Large intestine (tissue), 3 donors: Measurements from ENCODE around the gene SHC3. TPM values are rescaled to one million over a fixed set of nuclear protein-coding genes. Genes with fewer than 3 reads are reported as not detected.
A peak's percentile ranks its signal among the peaks of the same experiment; 100 is the strongest.

Source experiments
- DNase-seq, 2 donors: peaks; one replicate each; pipeline versions ENCODE4 v3.0.0 to v3.0.0-alpha.2; 2013
- H3K27ac ChIP-seq: one replicate; pipeline ENCODE4 v1.5.1; 2013; ENCODE audit warnings: low read length
- H3K27me3 ChIP-seq: 2 replicates; pipeline ENCODE4 v1.6.1; 2013; ENCODE audit warnings: low read length; ENCODE audit not compliant: control insufficient read depth, insufficient read depth
- H3K36me3 ChIP-seq: 2 replicates; pipeline ENCODE4 v1.6.1; 2013; ENCODE audit warnings: low read length; ENCODE audit not compliant: control insufficient read depth, insufficient read depth
- H3K4me1 ChIP-seq: one replicate; pipeline ENCODE4 v1.6.1; 2013; ENCODE audit warnings: low read length; ENCODE audit not compliant: control insufficient read depth, insufficient read depth
- H3K4me3 ChIP-seq: one replicate; pipeline ENCODE4 v1.5.1; 2013; ENCODE audit warnings: low read length
- H3K9me3 ChIP-seq: one replicate; pipeline ENCODE4 v1.6.1; 2013; ENCODE audit warnings: mild to moderate bottlenecking, low read depth, low read length, moderate library complexity; ENCODE audit not compliant: control insufficient read depth
- WGBS: methylation state at CpG from one replicate; pipeline ENCODE4 v1.1.5; 2013; ENCODE audit warnings: low lambda C conversion rate; ENCODE audit not compliant: insufficient coverage; 5-methylcytosine and 5-hydroxymethylcytosine counted together
- polyA plus RNA-seq: library from polyadenylated mRNA; unstranded; fragments of 120-200 nt; gene quantifications from one replicate; pipeline ENCODE4 v1.2.1, GENCODE V29; 2013

The SHC3 gene
- polyA plus RNA-seq, 1 donor: 0.69 TPM

GRCh38 chr9:89173072-89173471 is 5.5 kb downstream of the SHC3 start:
- WGBS: 90% methylated on average over 2 of the region's 5 CpGs
- no peak overlapping the region for H3K4me3 ChIP-seq
- no peaks in the 10 kb centered on the region for H3K36me3 ChIP-seq
- no peak overlapping the region for H3K27ac ChIP-seq
- H3K9me3 ChIP-seq: no peaks in the 10 kb centered on the region
- DNase-seq: no peak
- H3K27me3 ChIP-seq: peaks cover 30% of the 10 kb centered on the region
- no peaks in the 10 kb centered on the region for H3K4me1 ChIP-seq

GRCh38 chr9:89172398-89172797 is 6.2 kb downstream of the SHC3 start:
- DNase-seq: no peak
- Histone ChIP-seq H3K9me3 (no peaks in the 10 kb centered on the region), H3K27ac (no peak overlapping the region), H3K36me3 (no peaks in the 10 kb centered on the region), H3K4me1 (no peaks in the 10 kb centered on the region), H3K4me3 (no peak overlapping the region), H3K27me3 (peaks cover 25% of the 10 kb centered on the region)
- WGBS: no CpG with 5 or more reads among the region's 2 CpGs

DNA sequence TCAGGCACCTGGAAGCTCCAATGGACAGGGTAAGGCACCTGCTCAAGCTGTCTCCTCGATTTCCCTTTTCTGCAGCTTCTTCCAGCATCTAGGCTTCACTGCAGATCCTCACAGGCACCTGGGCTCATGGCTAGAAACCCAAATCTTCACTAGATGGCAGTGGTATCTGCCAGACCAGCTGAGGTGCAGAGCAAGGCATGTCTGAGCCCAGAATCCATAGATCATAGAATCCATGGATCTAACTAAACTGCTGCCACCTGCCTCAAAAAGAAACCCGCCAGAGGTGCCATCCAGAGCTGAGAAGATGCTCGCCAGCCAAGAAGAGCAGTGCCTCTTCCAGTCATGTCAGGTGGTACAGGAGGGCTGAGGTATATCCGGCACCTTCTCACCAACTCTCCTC is 6.9 kb downstream of the SHC3 start:
- DNase-seq: peak in 1 of 2 donors; percentile 5
- H3K4me3 ChIP-seq: no peak overlapping the region
- H3K4me1 ChIP-seq: no peaks in the 10 kb centered on the region
- H3K36me3 ChIP-seq: no peaks in the 10 kb centered on the region
- peaks cover 18% of the 10 kb centered on the region for H3K27me3 ChIP-seq
- H3K27ac ChIP-seq: no peak overlapping the region
- no CpG with 5 or more reads among the region's 4 CpGs for WGBS
- no peaks in the 10 kb centered on the region for H3K9me3 ChIP-seq

- WGBS: no CpG with 5 or more reads among the region's 3 CpGs
- Histone ChIP-seq H3K4me1 (no peaks in the 10 kb centered on the region), H3K27me3 (peaks cover 16% of the 10 kb centered on the region), H3K4me3 (no peak overlapping the region), H3K27ac (no peak overlapping the region), H3K9me3 (no peaks in the 10 kb centered on the region), H3K36me3 (no peaks in the 10 kb centered on the region)
- DNase-seq: no peak
Observed at GRCh38 chr9:89171231-89171630, 7.4 kb downstream of the SHC3 start.

DNA sequence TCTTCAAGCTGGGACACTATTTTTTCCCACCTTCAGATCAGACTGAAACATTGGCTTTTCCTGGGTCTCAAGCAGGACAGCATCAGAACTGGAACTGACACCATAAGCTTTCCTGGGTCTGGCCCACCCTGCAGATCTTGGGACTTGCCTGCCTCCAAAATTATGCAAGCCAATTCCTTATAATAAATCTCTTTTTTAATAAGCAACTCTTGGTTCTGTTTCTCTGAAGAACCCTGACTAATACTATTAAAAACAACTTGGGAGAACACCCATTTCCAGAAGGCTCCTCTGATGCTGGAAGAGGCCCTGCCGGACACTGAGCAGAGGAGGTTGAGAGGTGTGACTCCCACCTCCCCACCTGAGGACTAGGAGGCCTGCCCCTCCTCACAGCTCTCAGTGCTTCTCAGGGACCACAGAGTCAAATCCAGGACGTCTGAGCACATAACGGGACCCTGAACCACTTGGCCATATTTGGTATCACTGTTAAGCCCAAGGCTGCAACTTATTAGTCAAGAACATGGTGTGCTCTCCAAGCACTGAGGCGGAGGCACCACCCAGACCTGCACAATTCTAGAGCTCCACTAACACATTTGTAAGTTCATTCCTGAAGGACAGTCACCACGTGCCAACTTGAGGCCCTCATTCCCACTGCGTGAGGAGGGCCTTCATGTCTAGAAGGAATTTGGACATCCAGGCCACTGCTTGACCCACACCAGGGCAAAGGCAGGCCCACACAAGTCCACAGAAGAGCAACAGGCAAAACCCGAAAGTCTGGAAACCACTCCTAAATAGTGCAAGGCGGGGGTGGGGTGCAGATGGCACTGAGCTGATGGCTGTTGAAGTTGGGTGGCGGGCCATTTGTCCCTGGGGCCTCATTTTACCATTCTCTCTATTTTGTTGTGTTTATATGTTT is 9.5 kb downstream of the SHC3 start:
- H3K36me3 ChIP-seq: no peaks in the 10 kb centered on the region
- no peaks in the 10 kb centered on the region for H3K9me3 ChIP-seq
- H3K4me1 ChIP-seq: no peaks in the 10 kb centered on the region
- H3K4me3 ChIP-seq: no peak overlapping the region
- peaks cover 2% of the 10 kb centered on the region for H3K27me3 ChIP-seq
- 100% methylated on average over 1 of the region's 9 CpGs for WGBS
- DNase-seq: no peak
- H3K27ac ChIP-seq: no peak overlapping the region

- Histone ChIP-seq H3K4me3 (no peak overlapping the region), H3K4me1 (no peaks in the 10 kb centered on the region), H3K36me3 (no peaks in the 10 kb centered on the region), H3K9me3 (no peaks in the 10 kb centered on the region), H3K27ac (no peak overlapping the region), H3K27me3 (peaks cover 3% of the 10 kb centered on the region)
- no peak for DNase-seq
- WGBS: no CpG with 5 or more reads among the region's 5 CpGs
Observed at GRCh38 chr9:89167788-89168187, 10.8 kb downstream of the SHC3 start.

- no peak for DNase-seq
- Histone ChIP-seq H3K27ac (no peak overlapping the region), H3K4me1 (no peaks in the 10 kb centered on the region)
Observed at GRCh38 chr9:89166852-89167251, 11.8 kb downstream of the SHC3 start.

GRCh38 chr9:89165880-89166279 is 12.7 kb downstream of the SHC3 start:
- H3K4me3 ChIP-seq: no peak overlapping the region
- H3K36me3 ChIP-seq: no peaks in the 10 kb centered on the region
- no peak for DNase-seq
- no peak overlapping the region for H3K27ac ChIP-seq
- H3K27me3 ChIP-seq: peaks cover 3% of the 10 kb centered on the region
- H3K9me3 ChIP-seq: no peaks in the 10 kb centered on the region
- WGBS: 86% methylated on average over 1 of the region's 6 CpGs
- no peaks in the 10 kb centered on the region for H3K4me1 ChIP-seq

More at GRCh38 chr9:89166852-89167251, 11.8 kb downstream of the SHC3 start:
- Histone ChIP-seq H3K36me3 (no peaks in the 10 kb centered on the region), H3K27me3 (peaks cover 3% of the 10 kb centered on the region), H3K9me3 (no peaks in the 10 kb centered on the region), H3K4me3 (no peak overlapping the region)
- no CpG with 5 or more reads among the region's 4 CpGs for WGBS

GRCh38 chr9:89165341-89165740 is 13.3 kb downstream of the SHC3 start:
- no peak overlapping the region for H3K4me3 ChIP-seq
- no peaks in the 10 kb centered on the region for H3K36me3 ChIP-seq
- H3K4me1 ChIP-seq: no peaks in the 10 kb centered on the region
- H3K9me3 ChIP-seq: no peaks in the 10 kb centered on the region
- peaks cover 3% of the 10 kb centered on the region for H3K27me3 ChIP-seq
- DNase-seq: no peak
- no peak overlapping the region for H3K27ac ChIP-seq

- Histone ChIP-seq H3K4me1 (no peaks in the 10 kb centered on the region), H3K36me3 (no peaks in the 10 kb centered on the region), H3K27ac (no peak overlapping the region), H3K4me3 (no peak overlapping the region), H3K9me3 (no peaks in the 10 kb centered on the region), H3K27me3 (peaks cover 3% of the 10 kb centered on the region)
- no peak for DNase-seq
- WGBS: 60% methylated on average over 1 of the region's 8 CpGs
Observed at GRCh38 chr9:89161221-89161620, 17.4 kb downstream of the SHC3 start.

DNA sequence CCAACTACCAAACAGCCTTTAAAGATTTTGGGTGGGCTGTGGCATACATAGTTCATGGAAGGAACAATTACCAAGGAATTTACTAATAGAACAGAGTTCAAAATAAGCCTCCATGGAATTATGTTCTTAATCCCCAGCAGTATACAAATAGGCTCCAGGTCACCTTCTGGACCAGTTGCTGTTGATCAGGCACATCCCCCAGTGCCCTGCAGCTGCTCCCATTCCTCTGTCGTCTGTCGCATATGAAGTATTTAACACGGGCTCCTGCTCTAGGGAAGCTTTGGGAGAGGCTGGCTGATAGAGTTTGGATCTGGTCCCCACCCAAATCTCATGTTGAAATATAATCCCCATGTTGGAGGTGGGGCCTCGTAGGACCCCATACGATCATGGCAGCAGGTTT is 17.8 kb downstream of the SHC3 start:
- Histone ChIP-seq H3K9me3 (no peaks in the 10 kb centered on the region), H3K4me3 (no peak overlapping the region), H3K36me3 (no peaks in the 10 kb centered on the region), H3K4me1 (no peaks in the 10 kb centered on the region), H3K27me3 (peaks cover 3% of the 10 kb centered on the region), H3K27ac (no peak overlapping the region)
- no peak for DNase-seq
- WGBS: no CpG with 5 or more reads among the region's 5 CpGs
